ENCODE results near the gene HDAC4. TPM values are rescaled to one million over a fixed set of nuclear protein-coding genes. Genes with fewer than 3 reads are reported as not detected.

HDAC4 gene
- total RNA-seq, 1 donor from 2014 or later, result 76.6 TPM

- no peaks in the 10 kb centered on the region for H3K9me3 ChIP-seq
- no peaks in the 10 kb centered on the region for H3K27me3 ChIP-seq
- DNase-seq (ENCODE audit: extremely low spot score in 2 of 2), result no peak
- intact Hi-C loops (cut with DNase I), result no loop called here
- H3K4me3 ChIP-seq, result no peak overlapping the region
- H3K4me1 ChIP-seq, result no peaks in the 10 kb centered on the region
- TF ChIP-seq POLR2A (IDR thresholded peaks at IDR 0.05), result no peak
- TF ChIP-seq, protein P1, sequence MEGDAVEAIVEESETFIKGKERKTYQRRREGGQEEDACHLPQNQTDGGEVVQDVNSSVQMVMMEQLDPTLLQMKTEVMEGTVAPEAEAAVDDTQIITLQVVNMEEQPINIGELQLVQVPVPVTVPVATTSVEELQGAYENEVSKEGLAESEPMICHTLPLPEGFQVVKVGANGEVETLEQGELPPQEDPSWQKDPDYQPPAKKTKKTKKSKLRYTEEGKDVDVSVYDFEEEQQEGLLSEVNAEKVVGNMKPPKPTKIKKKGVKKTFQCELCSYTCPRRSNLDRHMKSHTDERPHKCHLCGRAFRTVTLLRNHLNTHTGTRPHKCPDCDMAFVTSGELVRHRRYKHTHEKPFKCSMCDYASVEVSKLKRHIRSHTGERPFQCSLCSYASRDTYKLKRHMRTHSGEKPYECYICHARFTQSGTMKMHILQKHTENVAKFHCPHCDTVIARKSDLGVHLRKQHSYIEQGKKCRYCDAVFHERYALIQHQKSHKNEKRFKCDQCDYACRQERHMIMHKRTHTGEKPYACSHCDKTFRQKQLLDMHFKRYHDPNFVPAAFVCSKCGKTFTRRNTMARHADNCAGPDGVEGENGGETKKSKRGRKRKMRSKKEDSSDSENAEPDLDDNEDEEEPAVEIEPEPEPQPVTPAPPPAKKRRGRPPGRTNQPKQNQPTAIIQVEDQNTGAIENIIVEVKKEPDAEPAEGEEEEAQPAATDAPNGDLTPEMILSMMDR (IDR thresholded peaks at IDR 0.05), result no peak
- TF ChIP-seq POLR2AphosphoS5 (IDR thresholded peaks at IDR 0.05; ENCODE audit: insufficient read depth in 1 of 2, low read depth in 1 of 2), result no peak
- H3K36me3 ChIP-seq, result peaks cover 0 to 69% of the 10 kb centered on the region in 2 donors
- no peak overlapping the region for H3K27ac ChIP-seq
These were observed 268.0 kb downstream of the HDAC4 start for GRCh38 chr2:239132786-239133185.

- DNase-seq (ENCODE audit: extremely low spot score in 2 of 2), result no peak
- H3K4me1 ChIP-seq, result no peaks in the 10 kb centered on the region
- TF ChIP-seq POLR2AphosphoS5 (IDR thresholded peaks at IDR 0.05; ENCODE audit: insufficient read depth in 1 of 2, low read depth in 1 of 2) (no peak), POLR2A (IDR thresholded peaks at IDR 0.05) (no peak)
- TF ChIP-seq, protein P1 (IDR thresholded peaks at IDR 0.05), result no peak
- H3K27ac ChIP-seq, result no peak overlapping the region
- intact Hi-C loops (cut with DNase I), result no loop called here
- H3K4me3 ChIP-seq, result no peak overlapping the region
- no peaks in the 10 kb centered on the region for H3K27me3 ChIP-seq
- H3K9me3 ChIP-seq, result no peaks in the 10 kb centered on the region
- peaks cover 0 to 64% of the 10 kb centered on the region in 2 donors for H3K36me3 ChIP-seq
These were observed 268.6 kb downstream of the HDAC4 start for GRCh38 chr2:239132156-239132709.

GRCh38 chr2:239131521-239131920 lies 269.3 kb downstream of the HDAC4 start:
- H3K4me1 ChIP-seq, result no peaks in the 10 kb centered on the region
- DNase-seq (ENCODE audit: extremely low spot score in 2 of 2), result no peak
- TF ChIP-seq POLR2A (IDR thresholded peaks at IDR 0.05), result no peak
- no peak for TF ChIP-seq POLR2AphosphoS5 (IDR thresholded peaks at IDR 0.05; ENCODE audit: insufficient read depth in 1 of 2, low read depth in 1 of 2)
- TF ChIP-seq, protein P1 (IDR thresholded peaks at IDR 0.05), result no peak
- no peaks in the 10 kb centered on the region for H3K27me3 ChIP-seq
- intact Hi-C loops (cut with DNase I), result no loop called here
- no peak overlapping the region for H3K4me3 ChIP-seq
- no peaks in the 10 kb centered on the region for H3K9me3 ChIP-seq
- H3K27ac ChIP-seq, result no peak overlapping the region
- H3K36me3 ChIP-seq, result peaks cover 0 to 62% of the 10 kb centered on the region in 2 donors

DNA sequence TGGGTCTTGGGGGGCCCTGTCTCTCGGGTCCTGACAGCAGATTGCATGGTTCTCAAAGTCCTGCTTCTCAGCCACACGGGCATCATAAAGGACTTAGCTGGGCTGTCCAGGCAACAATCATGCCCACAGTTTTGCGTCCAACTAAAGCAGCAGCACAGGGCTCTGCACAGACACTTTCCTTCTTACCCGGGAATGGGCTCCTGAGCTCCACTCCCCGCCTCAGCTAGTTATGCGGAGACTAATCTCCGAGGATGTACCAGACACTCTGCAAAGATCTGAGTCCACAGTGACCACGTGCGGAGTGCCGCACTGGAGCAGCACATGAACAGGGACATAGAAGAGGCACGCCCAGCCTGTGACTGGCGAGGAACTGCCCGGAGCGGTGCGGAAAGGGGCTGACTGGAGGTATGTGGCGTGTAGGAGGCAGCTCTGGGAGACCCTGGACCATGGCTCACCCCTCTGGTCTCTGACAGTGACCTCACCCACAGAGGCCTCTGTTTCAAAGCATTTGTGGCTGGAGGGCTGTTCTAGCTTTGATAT lies 270.0 kb downstream of the HDAC4 start:
- intact Hi-C loops (cut with DNase I), result no loop called here
- H3K27me3 ChIP-seq, result no peaks in the 10 kb centered on the region
- DNase-seq (ENCODE audit: extremely low spot score in 2 of 2), result no peak
- no peak for TF ChIP-seq POLR2A (IDR thresholded peaks at IDR 0.05)
- H3K4me3 ChIP-seq, result no peak overlapping the region
- H3K4me1 ChIP-seq, result no peaks in the 10 kb centered on the region
- H3K36me3 ChIP-seq, result peaks cover 0 to 62% of the 10 kb centered on the region in 2 donors
- no peaks in the 10 kb centered on the region for H3K9me3 ChIP-seq
- no peak overlapping the region for H3K27ac ChIP-seq

DNA sequence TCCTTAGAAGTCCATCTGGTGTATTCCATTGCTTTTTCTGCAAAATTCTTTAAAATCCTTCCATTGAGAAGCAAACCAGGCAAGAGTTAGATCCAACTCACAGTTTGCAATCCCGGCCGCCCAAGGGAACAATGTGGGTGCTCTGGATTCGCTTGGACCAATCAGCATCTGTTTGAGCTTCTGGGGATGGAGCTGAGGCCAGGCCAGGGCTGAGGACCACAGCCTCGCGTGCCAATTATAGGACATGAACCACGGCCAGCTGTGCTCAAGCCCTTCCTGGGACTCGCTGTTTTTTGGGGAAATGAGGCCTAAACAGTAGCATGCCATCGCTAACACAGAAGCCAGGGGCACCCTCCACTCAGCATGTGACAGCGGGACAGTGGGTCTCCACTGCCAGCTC lies 270.8 kb downstream of the HDAC4 start:
- DNase-seq (ENCODE audit: extremely low spot score in 2 of 2), result no peak
- intact Hi-C loops (cut with DNase I), result no loop called here

More for the DNA sequence above, 270.8 kb downstream of the HDAC4 start:
- TF ChIP-seq POLR2A (IDR thresholded peaks at IDR 0.05) (no peak), POLR2AphosphoS5 (IDR thresholded peaks at IDR 0.05; ENCODE audit: insufficient read depth in 1 of 2, low read depth in 1 of 2) (no peak)
- TF ChIP-seq, protein P1 (IDR thresholded peaks at IDR 0.05), result no peak
- H3K4me3 ChIP-seq, result no peak overlapping the region
- no peaks in the 10 kb centered on the region for H3K4me1 ChIP-seq
- H3K9me3 ChIP-seq, result no peaks in the 10 kb centered on the region
- no peaks in the 10 kb centered on the region for H3K27me3 ChIP-seq
- peaks cover 0 to 66% of the 10 kb centered on the region in 2 donors for H3K36me3 ChIP-seq
- no peak overlapping the region for H3K27ac ChIP-seq
